ENCODE measurements around the gene IDH1.

- TF ChIP-seq, protein P1, sequence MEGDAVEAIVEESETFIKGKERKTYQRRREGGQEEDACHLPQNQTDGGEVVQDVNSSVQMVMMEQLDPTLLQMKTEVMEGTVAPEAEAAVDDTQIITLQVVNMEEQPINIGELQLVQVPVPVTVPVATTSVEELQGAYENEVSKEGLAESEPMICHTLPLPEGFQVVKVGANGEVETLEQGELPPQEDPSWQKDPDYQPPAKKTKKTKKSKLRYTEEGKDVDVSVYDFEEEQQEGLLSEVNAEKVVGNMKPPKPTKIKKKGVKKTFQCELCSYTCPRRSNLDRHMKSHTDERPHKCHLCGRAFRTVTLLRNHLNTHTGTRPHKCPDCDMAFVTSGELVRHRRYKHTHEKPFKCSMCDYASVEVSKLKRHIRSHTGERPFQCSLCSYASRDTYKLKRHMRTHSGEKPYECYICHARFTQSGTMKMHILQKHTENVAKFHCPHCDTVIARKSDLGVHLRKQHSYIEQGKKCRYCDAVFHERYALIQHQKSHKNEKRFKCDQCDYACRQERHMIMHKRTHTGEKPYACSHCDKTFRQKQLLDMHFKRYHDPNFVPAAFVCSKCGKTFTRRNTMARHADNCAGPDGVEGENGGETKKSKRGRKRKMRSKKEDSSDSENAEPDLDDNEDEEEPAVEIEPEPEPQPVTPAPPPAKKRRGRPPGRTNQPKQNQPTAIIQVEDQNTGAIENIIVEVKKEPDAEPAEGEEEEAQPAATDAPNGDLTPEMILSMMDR (IDR thresholded peaks at IDR 0.05), result no peak
- no peak for TF ChIP-seq POLR2A (IDR thresholded peaks at IDR 0.05)
Observed at GRCh38 chr2:208235860-208236259, 19.0 kb downstream of the IDH1 start.

Measured in lower leg skin (tissue), 3 donors.